Right lobe of liver (tissue), 4 donors: ENCODE measurements around the gene EXOC3.

ENCODE experiments used
- POLR2A ChIP-seq: fragments of 450-650 bp; IDR thresholded peaks from one replicate; pipeline ENCODE4 v1.6.1; 2017; ENCODE audit warnings: antibody characterized with exemption, mild to moderate bottlenecking
- TF ChIP-seq, protein P1 (sequence below), 4 donors: fragments of 200-600 bp in 3 of 4; fragments of 450-650 bp in 1 of 4; IDR thresholded peaks; one replicate each; pipeline versions ENCODE4 v1.5.1 to v1.8.0; 2016 to 2022; ENCODE audit warnings: antibody characterized with exemption in 4 of 4, mild to moderate bottlenecking in 2 of 4
- donor health status: DM: no; HTN: no; CAD: no.
- donor health status: DM: no; HTN: no; CAD: no.
- donor health status: DM: no; HTN: yes; CAD: no.

- TF ChIP-seq, protein P1, sequence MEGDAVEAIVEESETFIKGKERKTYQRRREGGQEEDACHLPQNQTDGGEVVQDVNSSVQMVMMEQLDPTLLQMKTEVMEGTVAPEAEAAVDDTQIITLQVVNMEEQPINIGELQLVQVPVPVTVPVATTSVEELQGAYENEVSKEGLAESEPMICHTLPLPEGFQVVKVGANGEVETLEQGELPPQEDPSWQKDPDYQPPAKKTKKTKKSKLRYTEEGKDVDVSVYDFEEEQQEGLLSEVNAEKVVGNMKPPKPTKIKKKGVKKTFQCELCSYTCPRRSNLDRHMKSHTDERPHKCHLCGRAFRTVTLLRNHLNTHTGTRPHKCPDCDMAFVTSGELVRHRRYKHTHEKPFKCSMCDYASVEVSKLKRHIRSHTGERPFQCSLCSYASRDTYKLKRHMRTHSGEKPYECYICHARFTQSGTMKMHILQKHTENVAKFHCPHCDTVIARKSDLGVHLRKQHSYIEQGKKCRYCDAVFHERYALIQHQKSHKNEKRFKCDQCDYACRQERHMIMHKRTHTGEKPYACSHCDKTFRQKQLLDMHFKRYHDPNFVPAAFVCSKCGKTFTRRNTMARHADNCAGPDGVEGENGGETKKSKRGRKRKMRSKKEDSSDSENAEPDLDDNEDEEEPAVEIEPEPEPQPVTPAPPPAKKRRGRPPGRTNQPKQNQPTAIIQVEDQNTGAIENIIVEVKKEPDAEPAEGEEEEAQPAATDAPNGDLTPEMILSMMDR (IDR thresholded peaks at IDR 0.05): no peak
- TF ChIP-seq POLR2A: no peak
Observed at GRCh38 chr5:485113-485945, 42.4 kb downstream of the EXOC3 start.
